IMR-90 (cell line): ENCODE results near the gene RRP9. TPM values are rescaled to one million over a fixed set of nuclear protein-coding genes. Genes with fewer than 3 reads are reported as not detected.

Experiments
- ATAC-seq: fragments of 200-7000 bp; cut with Tn5 transposase; 2 replicates; pipeline ENCODE4 v1.9.1; 2020; ENCODE audit warnings: low read depth, mild to moderate bottlenecking, moderate library complexity
- Bru-seq: library from RNA; stranded (reverse); fragments of 400-500 nt; gene quantifications from one replicate; lab custom pipeline; 2021; lab: Mats Ljungman, UMichigan
- BruChase-seq, 2 experiments: library from RNA; stranded (reverse); fragments of 400-500 nt; gene quantifications; one replicate each; lab custom pipeline; 2021; lab: Mats Ljungman, UMichigan
- BruUV-seq: library from RNA; stranded (reverse); fragments of 400-500 nt; replicated peaks from 2 replicates; lab custom pipeline; 2021; lab: Mats Ljungman, UMichigan
- CTCF ChIA-PET: fragments of 300-600 bp; formaldehyde crosslinking; extraction: SDS; loops from one replicate; lab custom pipeline; 2021; ENCODE audit warnings: antibody characterized with exemption; lab: Yijun Ruan, JAX
- POLR2A ChIA-PET: fragments of 300-600 bp; sonication (Branson Sonifier 250); formaldehyde crosslinking; loops from one replicate; lab custom pipeline; 2022; ENCODE audit warnings: antibody characterized with exemption; ENCODE audit not compliant: unreplicated experiment; lab: Charles Lee
- DNase-seq: peaks from one replicate; pipeline ENCODE4 v3.0.0; 2013
- H2AFZ ChIP-seq: replicated peaks from 2 replicates; pipeline ENCODE3; 2013; ENCODE audit warnings: low read length, mild to moderate bottlenecking; ENCODE audit not compliant: poor library complexity
- H2AK5ac ChIP-seq: 2 replicates; pipeline ENCODE4 v1.6.1; 2013; ENCODE audit warnings: low read depth, low read length, inconsistent platforms
- H2AK9ac ChIP-seq: replicated peaks from 2 replicates; pipeline ENCODE3; 2013; ENCODE audit warnings: mild to moderate bottlenecking, low read depth, low read length, moderate library complexity; ENCODE audit not compliant: poor library complexity
- H2BK120ac ChIP-seq: 2 replicates; pipeline ENCODE4 v1.6.1; 2013; ENCODE audit warnings: low read depth, low read length, inconsistent platforms
- H2BK15ac ChIP-seq: 3 replicates; pipeline ENCODE4 v1.6.1; 2013; ENCODE audit warnings: low read depth, low read length, inconsistent platforms
- H2BK20ac ChIP-seq: 2 replicates; pipeline ENCODE4 v1.6.1; 2013; ENCODE audit warnings: low read depth, mild to moderate bottlenecking, inconsistent platforms, low read length, moderate library complexity
- H2BK5ac ChIP-seq: 2 replicates; pipeline ENCODE4 v1.6.1; 2013; ENCODE audit warnings: mild to moderate bottlenecking, low read depth, low read length, inconsistent platforms; ENCODE audit not compliant: poor library complexity, severe bottlenecking
- H3K14ac ChIP-seq: replicated peaks from 2 replicates; pipeline ENCODE4 v1.6.1; 2013; ENCODE audit warnings: low read depth, low read length, inconsistent platforms
- H3K18ac ChIP-seq: 2 replicates; pipeline ENCODE4 v1.6.1; 2013; ENCODE audit warnings: low read depth, low read length, control low read depth
- H3K23ac ChIP-seq: 2 replicates; pipeline ENCODE4 v1.6.1; 2013; ENCODE audit warnings: low read depth, low read length, inconsistent platforms
- H3K27ac ChIP-seq: 2 replicates; pipeline ENCODE4 v1.5.1; 2013; ENCODE audit warnings: mild to moderate bottlenecking, control low read depth, low read length; ENCODE audit not compliant: insufficient read depth
- H3K27me3 ChIP-seq: 2 replicates; pipeline ENCODE4 v1.6.1; 2013; ENCODE audit warnings: low read length; ENCODE audit not compliant: control insufficient read depth, insufficient read depth
- H3K36me3 ChIP-seq: 2 replicates; pipeline ENCODE4 v1.6.1; 2013; ENCODE audit warnings: low read length, mixed read lengths; ENCODE audit not compliant: control insufficient read depth, insufficient read depth
- H3K4ac ChIP-seq: 2 replicates; pipeline ENCODE4 v1.6.1; 2013; ENCODE audit warnings: low read depth, low read length, inconsistent platforms
- H3K4me1 ChIP-seq: 2 replicates; pipeline ENCODE4 v1.6.1; 2013; ENCODE audit warnings: low read length, mixed read lengths; ENCODE audit not compliant: control insufficient read depth, insufficient read depth
- H3K4me2 ChIP-seq: 2 replicates; pipeline ENCODE4 v1.6.1; 2013; ENCODE audit warnings: low read depth, mild to moderate bottlenecking, control low read depth, low read length, moderate library complexity
- H3K4me3 ChIP-seq: 2 replicates; pipeline ENCODE4 v1.5.1; 2013; ENCODE audit warnings: low read depth, mild to moderate bottlenecking, control low read depth, low read length, moderate library complexity; ENCODE audit not compliant: insufficient read depth
- H3K56ac ChIP-seq: 2 replicates; pipeline ENCODE4 v1.6.1; 2013; ENCODE audit warnings: low read length, inconsistent platforms; ENCODE audit not compliant: insufficient read depth; ENCODE audit errors: extremely low read depth
- H3K79me1 ChIP-seq, 2 experiments: 2 replicates each; pipeline ENCODE4 v1.6.1; 2013; ENCODE audit warnings: low read length in 2 of 2, inconsistent platforms in 1 of 2, low read depth in 1 of 2
- H3K9ac ChIP-seq: 2 replicates; pipeline ENCODE4 v1.6.1; 2013; ENCODE audit warnings: low read depth, low read length, control low read depth
- H3K9me1 ChIP-seq: 2 replicates; pipeline ENCODE4 v1.6.1; 2013; ENCODE audit warnings: low read length, inconsistent platforms; ENCODE audit not compliant: insufficient read depth
- H3K9me3 ChIP-seq: 2 replicates; pipeline ENCODE4 v1.6.1; 2013; ENCODE audit warnings: low read length; ENCODE audit not compliant: control insufficient read depth, insufficient read depth
- H4K20me1 ChIP-seq: 2 replicates; pipeline ENCODE4 v1.6.1; 2013; ENCODE audit warnings: low read length, inconsistent platforms; ENCODE audit not compliant: insufficient read depth
- H4K5ac ChIP-seq: 2 replicates; pipeline ENCODE4 v1.6.1; 2013; ENCODE audit warnings: mild to moderate bottlenecking, low read depth, low read length, control low read depth
- H4K8ac ChIP-seq, 2 experiments: 2 replicates each; pipeline ENCODE4 v1.6.1; 2013; ENCODE audit warnings: low read depth in 2 of 2, low read length in 2 of 2, control low read depth in 1 of 2, inconsistent platforms in 1 of 2
- H4K91ac ChIP-seq: 2 replicates; pipeline ENCODE4 v1.6.1; 2013; ENCODE audit warnings: low read depth, low read length, inconsistent platforms; ENCODE audit not compliant: insufficient read depth
- CEBPB ChIP-seq: IDR thresholded peaks from 2 replicates; pipeline ENCODE4 v1.6.1; 2012; ENCODE audit warnings: low read depth, low read length, improper control_type of control experiment
- CHD1 ChIP-seq: IDR thresholded peaks from 2 replicates; pipeline ENCODE4 v1.6.1; 2012; ENCODE audit warnings: low read depth, low read length, improper control_type of control experiment
- ELK1 ChIP-seq: fragments of 150-350 bp; IDR thresholded peaks from 2 replicates; pipeline ENCODE4 v1.6.1; 2016; ENCODE audit warnings: low read depth, mild to moderate bottlenecking, low read length, moderate library complexity, borderline replicate concordance
- MAFK ChIP-seq: IDR thresholded peaks from 2 replicates; pipeline ENCODE4 v1.6.1; 2012; ENCODE audit warnings: low read depth, low read length, improper control_type of control experiment
- MXI1 ChIP-seq: IDR thresholded peaks from 2 replicates; pipeline ENCODE4 v1.6.1; 2012; ENCODE audit warnings: low read depth, mild to moderate bottlenecking, low read length, moderate library complexity, borderline replicate concordance
- NFE2L2 ChIP-seq: fragments of 150-350 bp; IDR thresholded peaks from 2 replicates; pipeline ENCODE4 v1.6.1; 2016; ENCODE audit warnings: low read depth, mild to moderate bottlenecking, low read length
- POLR2A ChIP-seq: IDR thresholded peaks from 2 replicates; pipeline ENCODE4 v1.6.1; 2012; ENCODE audit warnings: mild to moderate bottlenecking, low read depth, low read length
- RAD21 ChIP-seq: IDR thresholded peaks from 2 replicates; pipeline ENCODE4 v1.6.1; 2012; ENCODE audit warnings: low read length, improper control_type of control experiment
- RFX5 ChIP-seq: IDR thresholded peaks from 2 replicates; pipeline ENCODE4 v1.8.0; 2012; ENCODE audit warnings: low read depth, mild to moderate bottlenecking, low read length, moderate library complexity
- SMC3 ChIP-seq: fragments of 150-350 bp; IDR thresholded peaks from 2 replicates; pipeline ENCODE4 v1.6.1; 2016; ENCODE audit warnings: low read depth, mild to moderate bottlenecking, antibody characterized with exemption, low read length, moderate library complexity
- USF2 ChIP-seq: fragments of 150-350 bp; IDR thresholded peaks from 2 replicates; pipeline ENCODE4 v1.6.1; 2017; ENCODE audit warnings: mild to moderate bottlenecking, antibody characterized with exemption, low read length, low read depth
- WGBS, 2 experiments: methylation state at CpG; one replicate each; pipeline versions ENCODE4 v1.1.5 to v1.1.7; 2013; ENCODE audit warnings: missing lambda C conversion rate in 2 of 2; ENCODE audit not compliant: insufficient read length in 1 of 2; ENCODE audit errors: extremely low coverage in 2 of 2; 5-methylcytosine and 5-hydroxymethylcytosine counted together
- dilution Hi-C: fragments of 300-500 bp; cut with HindIII; formaldehyde crosslinking; loops from one replicate; pipeline ENCODE4 v1.14.3; 2018; ENCODE audit warnings: low sequenced_read_pairs; ENCODE audit not compliant: unreplicated experiment
- in situ Hi-C: fragments of 300-500 bp; cut with MboI; formaldehyde crosslinking; loops from 3 replicates; pipeline ENCODE4 v1.14.3; 2019; ENCODE audit warnings: low sequenced_read_pairs, inconsistent platforms, mixed read lengths
- intact Hi-C: fragments of 100-400 bp; cut with micrococcal nuclease; formaldehyde crosslinking; loops from 2 replicates; pipeline ENCODE4 v1.10.0; 2022
- long read RNA-seq: library from polyadenylated mRNA; unstranded; transcript quantifications from one replicate; pipeline ENCODE4 v2.0.0, GENCODE V29; 2021; ENCODE audit not compliant: unreplicated experiment
- polyA plus RNA-seq, 3 experiments: library from polyadenylated mRNA; depleted of rRNA; stranded (reverse); fragments of >200 nt; gene quantifications; 2 replicates each; pipeline ENCODE4 v1.2.3, GENCODE V29; 2012; ENCODE audit warnings: low replicate concordance in 1 of 3
- total RNA-seq: library from RNA; depleted of rRNA; stranded (reverse); fragments of >200 nt; gene quantifications from 2 replicates; pipeline ENCODE4 v1.2.3, GENCODE V29; 2012; rRNA removed

The RRP9 gene
- total RNA-seq, result 38.6 and 39.8 TPM in 2 replicates
- polyA plus RNA-seq (2012; rRNA removed), result 30.9 and 32.1 TPM in 2 replicates
- polyA plus RNA-seq (2012; cell fraction: cytosol; rRNA removed), result 27.6 and 33.0 TPM in 2 replicates
- 21.4 and 51.0 TPM in 2 replicates for polyA plus RNA-seq (2012; cell fraction: nucleus; rRNA removed; ENCODE audit: low replicate concordance)
- percentile 56 among the genes with signal in this experiment for Bru-seq, nascent RNA
- BruChase-seq, experiment 1, labeled RNA remaining after a 6-hour chase, result percentile 51 among the genes with signal in this experiment
- BruChase-seq, experiment 2, labeled RNA remaining after a 2-hour chase, result percentile 44 among the genes with signal in this experiment
- long read RNA-seq, transcript RRP9-201 (15 exons, 1,578 nt), result major isoform, 28 of 47 reads
- long read RNA-seq, partial matches to known transcripts, result 7 of 47 reads
- long read RNA-seq, other reads (novel, unspliced or antisense), result 12 of 47 reads

- DNase-seq, result peak; percentile 100
- H4K8ac ChIP-seq, result peak within 1 kb of the TSS; percentile 97
- peak within 1 kb of the TSS; percentile 97 for H2AK5ac ChIP-seq
- peaks cover 12% of the 10 kb centered on the region for H3K9me1 ChIP-seq
- peak within 1 kb of the TSS; percentile 54; the same call in 1 of the 2 replicates for H3K23ac ChIP-seq
- peak within 1 kb of the TSS; percentile 58 for H2BK120ac ChIP-seq
- peaks cover 13% of the 10 kb centered on the region for H3K4me1 ChIP-seq
- peak within 1 kb of the TSS; percentile 92 for H3K14ac ChIP-seq
- peak within 1 kb of the TSS; percentile 79 for H2BK5ac ChIP-seq
- H3K18ac ChIP-seq, result peak within 1 kb of the TSS; percentile 61
- H4K20me1 ChIP-seq, result peaks cover 9% of the 10 kb centered on the region
- 0 out of 2 replicates have a peak within 1 kb of the TSS, but pooled peaks have one; percentile 11 for H2BK20ac ChIP-seq
- BruUV-seq, result no TSS peak
- peak within 1 kb of the TSS; percentile 98 for H4K5ac ChIP-seq
- H3K9me3 ChIP-seq, result no peaks in the 10 kb centered on the region
- 0% methylated on average over 32 of the region's 67 CpGs; no CpG with 5 or more reads in 1 of the 2 experiments for WGBS, 2 experiments
- H3K4ac ChIP-seq, result peak within 1 kb of the TSS; percentile 91
- H3K4me2 ChIP-seq, result peak within 1 kb of the TSS; percentile 98
- H2BK15ac ChIP-seq, result peak within 1 kb of the TSS; percentile 64; the same call in 1 of the 3 replicates
- H3K27ac ChIP-seq, result peak within 1 kb of the TSS; percentile 79
- H3K79me1 ChIP-seq, result peaks cover 21 to 41% of the 10 kb centered on the region in 2 experiments; a peak in 3 of 4 replicates
- dilution Hi-C loops, result no loop called here
- H2AFZ ChIP-seq, result peak within 1 kb of the TSS; percentile 94
- H3K27me3 ChIP-seq, result no peaks in the 10 kb centered on the region
- H3K9ac ChIP-seq, result peak within 1 kb of the TSS; percentile 66
- H3K56ac ChIP-seq, result peak within 1 kb of the TSS; percentile 37; the same call in 1 of the 2 replicates
- CTCF ChIA-PET, result interaction anchor here (0.6 to 1.2 kb wide), 8 partner anchors 10 to 1326 kb away, joined by 3 to 10 read pairs (median 4); partner anchors contain the start of gene ABHD14B
- in situ Hi-C loops, result loop anchor here (25.0 kb wide), 1 partner anchor 555 kb away; the partner anchor contains the start of genes MANF and RBM15B
- peaks cover 12% of the 10 kb centered on the region for H3K36me3 ChIP-seq
- peak within 1 kb of the TSS; percentile 96 for H2AK9ac ChIP-seq
- peak within 1 kb of the TSS; percentile 90 for H4K91ac ChIP-seq
- peak within 1 kb of the TSS; percentile 49 for H3K4me3 ChIP-seq
- POLR2A ChIA-PET, result interaction anchor here (0.6 kb wide), 2 partner anchors 12 to 1373 kb away, joined by 3 to 5 read pairs; partner anchors contain the start of gene HEMK1
- intact Hi-C loops, result loop anchor here (1.0 to 5.0 kb wide), 8 partner anchors 32 to 255 kb away; partner anchors contain the start of genes ABHD14B, ACY1, DUSP7 and RPL29
- peak; percentile 93 for ATAC-seq
- TF ChIP-seq ELK1 (no peak), MAFK (no peak), CEBPB (no peak), CHD1 (no peak), SMC3 (peak; percentile 79), USF2 (peak; percentile 72), RAD21 (peak; percentile 97), RFX5 (no peak), POLR2A (peak; percentile 51), MXI1 (peak; percentile 100), NFE2L2 (no peak)
Measured at GRCh38 chr3:51941798-51942602, at the start of gene RRP9, which contains the start of gene PARP3. TSS of gene RRP9 (minus strand) at chr3:51941904. CDS start at chr3:51941867, 37 bp downstream. TSS of gene PARP3 (plus strand) at chr3:51942363. CDS start at chr3:51943356, 993 bp downstream.
